GM21825 (cell line): ENCODE data around the gene CHAF1A.
A peak's percentile ranks its signal among the peaks of the same experiment; 100 is the strongest.

Experiments
- ATAC-seq: cut with Tn5 transposase; IDR thresholded peaks from one replicate; pipeline ENCODE4 v1.9.1; 2021; ENCODE audit warnings: mild to moderate bottlenecking, moderate library complexity; ENCODE audit not compliant: unreplicated experiment

The CHAF1A gene, protein sequence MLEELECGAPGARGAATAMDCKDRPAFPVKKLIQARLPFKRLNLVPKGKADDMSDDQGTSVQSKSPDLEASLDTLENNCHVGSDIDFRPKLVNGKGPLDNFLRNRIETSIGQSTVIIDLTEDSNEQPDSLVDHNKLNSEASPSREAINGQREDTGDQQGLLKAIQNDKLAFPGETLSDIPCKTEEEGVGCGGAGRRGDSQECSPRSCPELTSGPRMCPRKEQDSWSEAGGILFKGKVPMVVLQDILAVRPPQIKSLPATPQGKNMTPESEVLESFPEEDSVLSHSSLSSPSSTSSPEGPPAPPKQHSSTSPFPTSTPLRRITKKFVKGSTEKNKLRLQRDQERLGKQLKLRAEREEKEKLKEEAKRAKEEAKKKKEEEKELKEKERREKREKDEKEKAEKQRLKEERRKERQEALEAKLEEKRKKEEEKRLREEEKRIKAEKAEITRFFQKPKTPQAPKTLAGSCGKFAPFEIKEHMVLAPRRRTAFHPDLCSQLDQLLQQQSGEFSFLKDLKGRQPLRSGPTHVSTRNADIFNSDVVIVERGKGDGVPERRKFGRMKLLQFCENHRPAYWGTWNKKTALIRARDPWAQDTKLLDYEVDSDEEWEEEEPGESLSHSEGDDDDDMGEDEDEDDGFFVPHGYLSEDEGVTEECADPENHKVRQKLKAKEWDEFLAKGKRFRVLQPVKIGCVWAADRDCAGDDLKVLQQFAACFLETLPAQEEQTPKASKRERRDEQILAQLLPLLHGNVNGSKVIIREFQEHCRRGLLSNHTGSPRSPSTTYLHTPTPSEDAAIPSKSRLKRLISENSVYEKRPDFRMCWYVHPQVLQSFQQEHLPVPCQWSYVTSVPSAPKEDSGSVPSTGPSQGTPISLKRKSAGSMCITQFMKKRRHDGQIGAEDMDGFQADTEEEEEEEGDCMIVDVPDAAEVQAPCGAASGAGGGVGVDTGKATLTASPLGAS

DNA sequence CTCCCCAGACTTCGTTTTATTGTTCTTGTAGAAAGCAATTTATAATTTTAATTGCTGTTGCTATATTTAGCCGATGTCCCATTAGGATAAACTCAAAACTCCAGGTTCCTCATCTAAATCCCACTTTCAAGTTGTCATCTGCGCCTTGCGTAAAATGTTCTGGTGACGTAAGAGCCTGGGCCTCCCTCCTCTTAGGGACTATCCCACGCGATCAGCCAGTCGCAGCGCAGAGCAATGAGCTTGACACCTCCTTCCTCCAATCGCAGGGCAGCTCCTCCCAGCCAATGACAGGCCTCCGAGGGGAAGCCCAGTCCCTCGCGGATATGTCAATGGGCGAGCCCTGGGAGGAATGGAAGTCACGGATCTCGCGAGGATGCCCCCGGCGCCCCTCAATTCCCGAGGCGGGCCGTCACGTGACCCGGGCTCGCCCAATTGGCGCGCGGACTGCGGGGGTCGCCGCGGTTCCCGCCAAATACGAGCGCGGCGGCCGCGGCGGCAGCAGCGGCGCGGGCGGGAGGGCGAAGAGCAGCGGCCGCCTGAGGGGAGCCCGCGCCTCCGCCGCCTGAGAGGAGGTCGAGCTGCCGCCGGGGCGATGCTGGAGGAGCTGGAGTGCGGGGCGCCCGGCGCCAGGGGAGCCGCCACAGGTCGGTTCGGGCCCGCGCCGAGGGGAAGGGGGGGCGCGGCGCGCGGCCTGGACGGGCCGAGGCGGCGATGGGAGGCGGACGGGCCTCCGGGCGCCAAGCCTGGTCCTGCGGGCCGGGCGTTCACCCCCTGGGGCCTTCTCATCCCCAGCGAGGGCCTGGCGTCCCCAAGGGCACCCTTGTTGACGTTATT is at the start of gene CHAF1A:
Gene CHAF1A (plus strand): TSS at position 470 of the 834 bp plus-strand sequence. CDS start 123 bp downstream, at position 593.
- peak; percentile 76 for ATAC-seq

DNA sequence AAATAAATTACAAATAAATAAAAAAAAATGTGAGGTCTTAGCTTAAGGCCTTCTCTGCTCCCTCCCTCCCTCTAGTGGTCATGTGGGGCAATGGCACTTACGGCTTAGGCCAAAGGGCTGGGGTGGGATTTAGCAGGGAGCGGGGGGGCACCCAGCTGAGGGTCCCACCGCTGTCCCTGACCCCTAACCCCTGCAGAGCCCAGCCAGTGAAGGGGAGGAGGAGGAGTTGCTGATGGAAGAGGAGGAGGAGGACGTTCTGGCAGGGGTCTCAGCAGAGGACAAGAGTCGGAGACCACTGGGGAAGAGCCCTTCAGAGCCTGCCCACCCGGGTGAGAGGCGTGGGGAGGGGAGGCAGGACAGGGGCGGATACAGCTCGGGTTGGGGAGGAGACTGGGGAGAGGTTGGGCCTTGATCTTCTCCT is 49.7 kb upstream of the CHAF1A start:
- ATAC-seq = no peak

DNA sequence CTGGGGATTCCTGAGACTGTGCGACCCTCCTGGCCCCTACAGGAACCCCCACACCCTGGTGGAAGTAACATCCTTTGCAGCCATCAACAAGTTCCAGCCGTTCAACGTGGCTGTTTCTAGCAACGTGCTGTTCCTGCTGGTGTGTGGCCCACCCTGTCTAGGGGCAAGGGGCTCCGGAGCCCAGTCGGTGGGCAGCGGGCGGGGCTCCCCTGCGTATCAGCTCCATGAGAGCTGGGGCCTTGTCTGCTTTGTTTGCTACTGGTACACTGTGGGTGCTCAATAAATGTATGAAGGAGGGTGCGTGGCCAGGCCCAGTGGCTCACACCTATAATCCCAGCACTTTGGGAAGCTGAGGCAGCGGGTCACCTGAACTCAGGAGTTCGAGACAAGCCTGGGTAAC is 48.2 kb upstream of the CHAF1A start:
- ATAC-seq = no peak

DNA sequence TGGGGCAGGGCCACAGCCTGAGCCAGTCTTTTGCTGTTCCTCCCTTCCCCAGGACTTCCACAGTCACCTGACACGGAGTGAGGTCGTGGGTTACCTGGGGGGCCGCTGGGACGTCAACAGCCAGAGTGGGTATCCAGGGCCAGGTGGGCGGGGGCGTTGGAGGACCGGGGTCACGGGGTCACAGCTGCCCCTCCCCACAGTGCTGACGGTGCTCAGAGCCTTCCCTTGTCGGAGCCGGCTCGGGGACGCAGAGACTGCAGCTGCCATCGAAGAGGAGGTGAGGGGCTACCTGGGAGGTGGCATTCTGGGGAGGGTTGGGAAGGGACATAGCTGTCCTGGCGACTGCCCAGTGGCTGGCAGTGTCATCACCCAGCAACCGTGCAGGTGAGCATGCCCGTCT is 47.5 kb upstream of the CHAF1A start:
- ATAC-seq = no peak

DNA sequence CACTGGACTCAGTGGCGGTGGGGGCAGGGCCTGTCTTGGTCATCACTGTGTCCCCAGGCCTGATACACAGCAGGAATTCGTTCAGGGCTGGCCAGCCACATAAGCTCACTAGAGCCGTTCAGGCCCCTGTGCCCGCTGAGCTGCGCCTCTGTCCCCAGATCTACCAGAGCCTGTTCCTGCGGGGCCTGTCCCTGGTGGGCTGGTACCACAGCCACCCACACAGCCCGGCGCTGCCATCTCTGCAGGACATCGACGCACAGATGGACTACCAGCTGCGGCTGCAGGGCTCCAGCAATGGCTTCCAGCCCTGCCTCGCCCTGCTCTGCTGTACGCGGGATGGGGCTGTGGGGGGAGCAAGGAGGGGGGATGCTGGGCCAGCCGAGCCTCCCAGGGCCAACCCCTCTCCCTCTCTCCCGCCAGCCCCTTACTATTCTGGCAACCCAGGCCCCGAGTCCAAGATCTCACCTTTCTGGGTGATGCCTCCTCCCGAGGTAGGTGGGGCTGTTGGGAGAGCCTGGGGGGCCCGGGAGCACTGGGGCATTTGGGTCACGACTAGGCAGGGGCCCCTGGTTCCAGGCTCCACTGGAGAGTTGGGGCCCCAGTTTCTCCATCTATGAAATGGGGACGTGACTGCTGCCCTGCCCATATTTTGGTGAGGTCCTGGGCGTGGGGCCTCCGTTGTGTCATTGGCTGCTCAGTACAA is 45.2 kb upstream of the CHAF1A start:
- no peak for ATAC-seq

DNA sequence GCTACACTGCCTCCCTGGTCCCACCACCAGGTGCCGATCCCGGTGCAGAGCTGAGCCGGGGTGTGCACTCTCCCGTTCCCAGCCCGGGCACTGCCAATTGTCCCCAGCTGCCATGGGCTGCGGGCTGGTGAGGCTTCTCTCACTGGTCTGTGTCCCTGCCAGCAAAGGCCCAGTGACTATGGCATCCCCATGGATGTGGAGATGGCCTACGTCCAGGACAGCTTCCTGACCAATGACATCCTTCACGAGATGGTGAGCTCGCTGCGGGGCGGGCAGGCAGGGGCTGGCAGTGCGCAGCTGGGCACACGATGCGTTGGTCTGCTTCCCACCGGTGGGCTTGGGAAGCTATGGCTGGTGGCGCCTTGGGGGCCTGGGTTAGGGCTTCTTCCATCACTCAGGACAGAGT is 44.5 kb upstream of the CHAF1A start:
- no peak for ATAC-seq

DNA sequence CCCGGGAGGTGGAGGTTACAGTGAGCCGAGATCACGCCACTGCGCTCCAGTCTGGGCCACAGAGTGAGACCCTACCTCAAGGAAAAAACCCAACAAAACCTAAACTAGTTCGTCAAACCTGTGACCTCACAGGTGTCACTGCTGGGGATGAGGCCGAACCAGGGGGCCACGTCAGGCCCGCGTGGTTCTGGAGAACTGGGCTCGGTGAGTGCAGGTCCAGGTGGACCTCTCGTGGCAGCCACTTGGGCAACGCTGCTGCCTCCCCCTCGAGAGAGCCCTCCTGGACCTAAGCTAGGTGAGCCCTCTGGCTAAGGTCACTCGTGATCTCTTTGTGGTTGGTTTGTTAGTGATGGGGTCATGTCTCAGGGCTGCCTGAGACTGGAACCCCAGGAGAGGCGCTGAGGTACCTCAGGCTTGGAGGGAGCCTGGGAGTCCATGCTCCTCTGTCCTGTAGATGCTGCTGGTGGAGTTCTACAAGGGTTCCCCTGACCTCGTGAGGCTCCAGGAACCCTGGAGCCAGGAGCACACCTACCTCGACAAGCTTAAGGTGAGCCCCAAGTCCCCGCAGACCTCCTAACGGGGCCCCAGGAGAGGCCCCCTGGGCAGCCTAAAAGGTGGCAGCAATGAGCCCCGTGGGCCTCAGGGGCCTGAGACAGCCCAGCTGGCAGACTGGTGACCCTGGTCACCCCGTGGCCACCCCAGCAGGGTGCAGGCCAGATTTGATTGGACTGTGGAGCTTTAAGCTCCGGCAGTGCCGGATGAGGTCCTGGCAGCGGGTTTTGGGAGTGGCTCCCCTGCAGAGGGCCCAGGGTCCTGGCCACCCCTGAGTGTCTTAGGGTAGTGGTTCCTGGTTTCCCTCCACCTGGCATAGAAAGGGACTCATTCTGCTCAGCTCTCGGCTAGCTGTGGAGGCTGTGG is 43.5 kb upstream of the CHAF1A start:
- no peak for ATAC-seq

DNA sequence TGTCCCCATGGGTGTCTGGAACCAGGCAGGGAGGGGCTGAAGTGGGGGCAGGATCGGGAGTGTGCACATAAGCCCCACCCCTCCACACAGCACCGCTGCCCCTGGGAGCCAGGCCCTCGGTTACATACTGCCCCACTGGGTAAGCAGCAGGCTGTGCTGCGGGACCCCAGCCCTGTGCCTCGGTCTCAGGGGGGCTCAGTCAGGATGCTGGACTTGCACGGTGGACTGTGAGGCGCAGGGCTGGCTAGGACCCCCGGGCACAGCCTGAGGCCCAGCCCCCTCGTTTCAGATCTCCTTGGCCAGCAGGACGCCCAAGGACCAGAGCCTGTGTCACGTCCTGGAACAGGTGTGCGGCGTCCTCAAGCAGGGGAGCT is 42.8 kb upstream of the CHAF1A start:
- ATAC-seq = no peak

DNA sequence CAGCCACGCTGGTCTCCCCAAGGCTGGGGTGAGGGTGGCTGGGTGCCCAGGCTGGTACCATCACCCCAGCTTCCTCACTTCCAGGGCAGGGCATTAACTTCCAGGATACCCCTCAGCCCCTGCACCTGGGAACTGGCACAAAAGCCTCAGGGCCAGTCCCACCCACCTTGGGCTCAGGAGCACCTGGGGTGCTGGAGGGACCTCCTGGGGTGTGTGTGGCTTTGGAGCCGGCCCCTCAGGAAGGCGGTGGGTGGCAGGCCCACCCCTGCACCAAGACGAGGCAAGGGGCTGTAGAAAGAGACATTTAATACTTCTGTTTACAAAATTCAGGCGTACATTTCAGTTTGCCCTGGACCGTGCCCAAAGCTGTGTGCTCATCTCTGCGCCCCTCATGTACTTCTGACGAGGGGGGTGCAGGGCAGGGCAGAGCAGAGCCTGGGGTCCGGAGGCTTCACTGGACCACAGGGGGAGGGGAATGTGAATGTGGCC is 42.3 kb upstream of the CHAF1A start:
- ATAC-seq = no peak

DNA sequence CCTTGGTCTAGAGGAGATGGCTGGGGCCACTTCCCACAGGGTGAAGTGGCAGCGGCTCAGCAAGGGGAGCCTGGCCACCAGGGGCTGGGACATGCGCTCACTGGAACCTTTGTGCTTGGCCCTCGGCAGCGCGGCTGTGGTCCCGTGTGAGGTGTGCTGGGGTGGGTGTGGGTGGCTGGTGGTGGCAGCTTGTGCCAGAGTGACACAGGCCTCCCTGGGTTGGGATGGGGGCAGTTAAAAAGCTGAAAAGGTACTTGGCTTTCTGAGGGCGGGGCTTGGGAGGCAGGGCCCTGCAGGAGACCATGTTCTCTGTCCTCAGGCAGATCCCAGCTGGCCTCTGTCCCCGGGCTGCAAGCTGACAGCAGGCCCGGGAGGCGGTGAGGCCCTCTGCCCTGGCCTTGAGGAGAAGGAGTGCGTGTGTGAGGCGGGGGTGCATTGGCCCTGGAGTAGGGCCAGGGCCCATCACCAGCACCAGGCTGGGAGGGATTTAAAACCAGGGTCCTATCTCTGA is 41.7 kb upstream of the CHAF1A start:
- ATAC-seq = no peak

DNA sequence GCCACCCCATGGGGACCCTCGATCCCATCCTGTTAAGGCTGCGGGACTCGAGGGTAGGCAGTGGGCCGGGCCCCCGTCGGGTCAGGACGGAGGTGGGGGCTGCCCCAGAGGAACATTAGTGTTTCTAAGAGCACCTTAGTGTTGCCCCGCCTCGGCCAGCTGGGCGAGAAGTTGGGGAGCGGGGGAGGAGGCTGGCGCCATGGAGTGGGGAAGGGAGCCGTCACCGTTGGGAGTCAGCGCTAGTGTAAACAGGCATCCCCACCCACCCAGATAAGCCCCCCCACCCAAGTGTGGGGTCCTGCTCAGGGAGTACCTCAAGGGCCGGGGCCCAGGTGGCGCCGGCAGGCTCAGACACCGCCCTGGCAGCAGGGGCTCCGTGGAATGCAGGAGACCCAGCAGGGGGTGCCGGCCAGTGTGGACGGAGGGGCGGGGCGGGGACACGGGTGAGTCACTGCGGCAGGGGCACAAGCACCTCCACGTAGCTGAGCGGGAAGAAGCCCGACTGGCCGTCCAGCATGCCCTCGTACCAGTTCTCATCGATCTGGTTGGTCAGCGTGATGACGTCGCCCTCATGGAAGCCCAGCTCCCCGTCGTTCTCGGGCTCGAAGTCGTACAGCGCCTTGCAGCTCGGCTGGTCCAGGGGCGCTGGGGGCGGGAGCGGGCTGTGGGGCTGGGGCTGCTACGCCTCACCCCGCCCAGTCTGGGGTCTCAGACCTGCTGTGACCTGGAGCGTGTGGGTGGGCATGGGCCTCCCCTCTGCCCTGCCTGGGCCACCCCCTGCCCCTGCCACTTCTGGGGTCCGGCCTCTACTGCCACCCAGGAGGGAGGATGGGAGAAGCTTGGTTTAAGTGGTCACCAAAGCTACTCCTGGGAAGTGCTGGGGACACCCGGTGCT is 41.0 kb upstream of the CHAF1A start:
- ATAC-seq = no peak

DNA sequence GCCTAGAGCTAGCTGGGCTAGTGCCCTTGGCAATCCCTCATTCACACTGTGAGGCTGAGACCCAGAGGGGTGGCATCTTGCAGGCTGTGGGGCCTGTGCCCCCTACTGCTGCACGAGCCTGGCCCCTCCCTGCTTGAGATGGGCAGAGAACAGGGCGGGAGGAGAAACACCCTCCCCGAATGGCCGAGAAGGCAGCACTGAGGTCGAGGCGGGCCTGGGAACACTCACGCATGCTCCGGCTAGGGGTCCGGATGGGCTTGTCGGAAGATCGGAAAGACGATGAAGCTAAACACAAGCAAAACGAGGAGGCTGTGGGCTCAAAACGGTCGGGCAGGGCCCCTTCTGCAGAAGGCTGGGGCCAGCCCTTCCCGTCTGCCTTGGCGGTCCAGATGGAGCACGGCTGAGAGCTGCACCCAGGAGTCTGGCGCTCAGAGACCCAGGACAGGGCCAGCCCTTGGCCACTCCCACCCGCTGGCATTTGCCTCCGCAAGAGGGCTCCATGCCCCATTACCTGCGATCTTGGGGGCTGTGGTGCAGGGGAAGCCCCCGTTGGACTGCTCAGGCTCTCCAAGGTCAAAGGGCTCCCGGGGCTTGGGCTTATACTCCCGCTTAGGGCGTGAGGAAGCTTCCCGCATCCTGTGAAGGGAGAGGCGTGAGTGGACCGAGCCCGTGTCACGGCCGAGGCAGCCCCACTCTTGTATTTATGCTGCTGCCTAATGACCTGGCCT is 40.2 kb upstream of the CHAF1A start:
- no peak for ATAC-seq

DNA sequence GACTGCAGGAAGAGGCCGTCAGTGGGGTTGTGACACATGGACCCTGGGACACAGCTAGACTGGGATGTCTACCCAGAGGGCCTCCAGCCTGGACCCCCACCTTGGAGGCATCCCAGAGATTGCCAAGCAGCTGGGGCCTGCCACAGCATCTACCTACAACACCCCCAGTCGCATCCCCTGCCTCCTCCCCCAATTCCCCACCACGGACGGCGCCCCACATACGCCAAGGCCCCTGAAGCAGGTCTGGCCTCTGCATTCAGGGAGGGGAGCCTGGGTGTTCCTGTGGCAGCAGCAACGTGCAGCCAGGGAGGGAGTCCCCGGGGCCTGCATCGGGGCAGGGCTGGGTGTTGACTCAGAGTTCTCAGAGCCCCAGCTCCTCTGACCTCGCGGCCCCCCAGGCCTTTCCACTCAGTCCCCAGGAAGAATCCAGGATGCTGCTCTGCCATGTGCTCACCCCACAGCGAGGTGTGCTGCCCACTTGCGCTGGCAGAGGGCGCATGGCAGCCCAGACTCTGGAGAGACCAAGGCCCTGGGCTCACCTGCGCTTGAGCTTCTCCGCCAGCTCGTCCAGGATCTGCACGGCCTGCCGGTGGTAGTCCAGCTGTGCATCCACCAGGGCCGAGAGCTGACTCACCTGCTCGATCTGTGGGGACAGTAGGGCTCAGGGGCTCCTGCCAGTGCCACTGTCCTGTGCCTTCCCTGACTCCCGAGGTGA is 39.5 kb upstream of the CHAF1A start:
- no peak for ATAC-seq

DNA sequence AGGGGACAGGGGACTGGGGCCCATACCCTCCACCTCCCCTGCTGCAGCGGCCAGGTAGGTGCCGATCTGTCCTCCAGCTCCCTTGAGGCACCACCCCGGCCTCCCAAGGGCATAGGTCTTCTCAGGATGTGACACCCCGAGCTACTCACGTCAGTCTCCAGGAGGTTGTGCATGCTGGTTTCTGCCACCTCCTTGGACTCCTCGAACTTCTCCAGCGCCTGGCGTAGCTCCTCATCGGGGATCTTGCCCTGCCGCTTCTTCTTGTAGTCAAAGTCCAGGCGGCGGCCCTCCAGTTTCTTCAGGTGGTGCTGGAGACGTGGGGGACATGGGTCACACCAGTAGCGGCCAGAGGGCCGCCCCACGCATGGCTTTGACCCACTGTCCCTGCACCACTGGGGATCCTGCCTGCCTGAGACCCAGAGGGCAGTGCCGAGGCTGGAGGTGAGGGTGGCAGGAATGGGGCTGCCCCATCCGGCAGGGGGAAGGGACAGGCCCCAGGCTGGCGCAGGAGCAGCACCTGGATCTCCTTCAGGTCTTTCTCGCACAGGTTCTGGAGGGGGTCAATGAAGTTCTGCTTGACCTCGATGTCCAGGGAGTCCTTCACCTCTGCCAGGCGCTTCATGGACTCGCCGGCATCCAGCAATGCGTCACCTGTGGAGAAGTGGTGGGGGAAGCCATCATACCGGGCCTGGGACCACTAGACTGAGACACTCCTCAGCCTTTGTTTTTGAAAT is 38.7 kb upstream of the CHAF1A start:
- ATAC-seq = no peak

DNA sequence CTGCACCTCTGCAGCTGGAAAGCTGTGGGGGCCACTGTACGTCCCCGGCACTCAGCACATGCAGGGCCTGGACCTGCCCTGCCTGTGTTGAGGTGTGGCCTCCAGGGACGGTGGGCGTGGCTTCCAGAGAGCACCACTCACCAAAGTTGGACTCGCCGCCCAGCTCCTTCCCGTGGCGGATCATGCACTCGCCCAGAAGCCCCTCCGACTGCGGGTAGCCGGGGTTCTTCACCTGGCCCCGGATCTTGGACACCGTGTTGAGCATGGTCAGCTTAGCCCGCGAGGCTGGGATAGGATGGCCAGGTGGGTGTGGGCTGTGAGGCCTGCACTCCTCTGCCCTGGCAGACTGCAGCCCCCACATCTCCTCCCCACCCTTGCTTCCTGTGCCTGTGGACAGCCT is 37.1 kb upstream of the CHAF1A start:
- no peak for ATAC-seq
